HG03558 (cell line): ENCODE results near the gene C9.
"Not testable (repeated sequence)": the region's sequence is repeated elsewhere in the genome, so short reads cannot be mapped to it uniquely, and the experiment has no call there.

Source experiments
- ATAC-seq: cut with Tn5 transposase; IDR thresholded peaks from one replicate; pipeline ENCODE4 v1.9.1; 2021; ENCODE audit warnings: moderate number of reproducible peaks; ENCODE audit not compliant: unreplicated experiment; ENCODE audit errors: extremely low read depth

Gene C9

DNA sequence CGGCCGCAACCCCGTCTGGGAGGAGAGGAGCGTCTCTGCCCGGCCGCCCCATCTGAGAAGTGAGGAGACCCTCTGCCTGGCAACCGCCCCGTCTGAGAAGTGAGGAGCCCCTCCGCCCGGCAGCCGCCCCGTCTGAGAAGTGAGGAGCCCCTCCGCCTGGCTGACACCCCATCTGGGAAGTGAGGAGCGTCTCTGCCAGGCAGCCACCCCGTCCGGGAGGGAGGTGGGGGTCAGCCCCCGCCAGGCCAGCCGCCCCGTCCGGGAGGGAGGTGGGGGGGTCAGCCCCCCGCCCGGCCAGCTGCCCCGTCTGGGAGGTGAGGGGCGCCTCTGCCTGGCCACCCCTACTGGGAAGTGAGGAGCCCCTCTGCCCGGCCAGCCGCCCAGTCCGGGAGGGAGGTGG, 30.0 kb downstream of the C9 start:
- ATAC-seq, result not testable (repeated sequence)

DNA sequence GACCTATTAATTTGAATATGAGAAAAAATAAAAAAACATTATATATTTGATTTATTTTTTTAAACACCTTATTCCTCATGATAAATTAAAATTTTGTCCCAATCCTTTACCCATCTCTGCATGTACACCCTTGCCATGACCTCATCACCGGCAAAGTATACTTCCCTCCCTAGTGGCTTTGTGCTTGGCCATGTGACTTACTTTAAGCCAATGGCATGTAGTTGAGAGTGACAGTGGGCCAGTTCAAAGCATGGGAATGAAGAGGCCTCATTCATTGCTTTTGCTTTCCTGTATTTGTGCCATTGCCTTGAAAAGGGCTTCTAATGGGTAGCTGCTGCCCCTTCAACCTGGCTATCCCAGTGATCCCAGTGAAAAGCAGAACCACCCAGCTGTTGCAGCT, 31.2 kb downstream of the C9 start:
- ATAC-seq, result no peak

DNA sequence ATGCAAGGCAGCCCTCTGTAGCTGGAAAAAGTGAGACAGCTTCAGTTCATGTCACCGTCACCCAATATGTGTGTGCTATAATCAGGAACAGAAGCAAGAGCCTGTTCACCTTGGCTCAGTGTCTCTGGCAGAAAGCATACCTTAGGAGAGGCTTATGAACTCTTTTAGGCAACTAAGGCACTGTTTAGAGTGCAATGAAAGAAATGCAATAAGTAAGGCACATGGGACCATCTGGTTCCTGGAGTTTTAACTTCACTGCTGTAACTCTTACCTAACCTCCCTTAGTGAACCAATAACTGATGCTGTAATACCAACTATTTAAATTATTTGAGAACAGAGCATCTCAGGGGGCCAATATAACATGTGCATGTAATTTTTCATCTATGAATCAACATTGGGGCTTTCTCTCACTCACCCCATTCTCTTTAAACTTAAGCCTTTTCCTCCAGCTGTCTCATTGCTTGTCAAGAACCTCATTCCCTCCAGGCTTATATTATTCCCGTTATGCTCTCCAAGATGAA, 32.4 kb downstream of the C9 start:
- ATAC-seq, result no peak

DNA sequence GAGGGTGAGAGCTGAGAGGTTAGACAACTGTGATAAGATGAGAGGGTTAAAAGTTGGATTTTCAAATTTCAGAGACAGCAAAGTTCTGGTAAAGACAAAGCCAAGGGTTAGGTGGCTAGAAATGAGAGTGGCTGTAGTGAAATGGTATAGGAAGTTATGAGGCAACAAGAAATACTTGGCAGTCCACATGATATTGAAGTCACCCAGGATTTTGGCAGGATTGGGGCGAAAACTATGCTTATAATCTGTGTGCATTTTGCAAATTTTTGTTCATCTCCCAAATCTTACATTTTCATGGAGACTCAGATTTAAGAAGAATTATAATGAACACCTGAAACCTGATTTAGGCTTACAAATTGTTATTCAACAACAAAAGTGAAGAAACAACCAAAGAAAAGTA, 35.6 kb downstream of the C9 start:
- ATAC-seq, result no peak

DNA sequence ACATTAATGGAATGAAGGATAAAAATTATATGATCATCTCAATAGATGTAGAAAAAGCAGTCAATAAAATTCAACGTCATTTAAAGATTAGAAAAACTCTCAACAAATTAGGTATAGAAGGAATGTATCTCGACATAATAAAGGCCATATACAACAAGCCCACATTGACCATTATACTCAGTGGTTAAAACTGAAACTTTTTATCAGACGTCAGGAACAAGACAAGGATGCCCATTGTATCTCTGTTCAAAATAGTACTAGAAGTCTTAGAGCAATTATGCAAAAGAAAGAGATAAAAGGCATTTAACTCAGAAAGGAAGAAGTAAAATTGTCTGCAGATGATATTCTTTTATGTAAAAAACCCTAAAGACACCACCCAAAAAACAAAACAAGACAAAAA, 40.8 kb downstream of the C9 start:
- ATAC-seq, result no peak

DNA sequence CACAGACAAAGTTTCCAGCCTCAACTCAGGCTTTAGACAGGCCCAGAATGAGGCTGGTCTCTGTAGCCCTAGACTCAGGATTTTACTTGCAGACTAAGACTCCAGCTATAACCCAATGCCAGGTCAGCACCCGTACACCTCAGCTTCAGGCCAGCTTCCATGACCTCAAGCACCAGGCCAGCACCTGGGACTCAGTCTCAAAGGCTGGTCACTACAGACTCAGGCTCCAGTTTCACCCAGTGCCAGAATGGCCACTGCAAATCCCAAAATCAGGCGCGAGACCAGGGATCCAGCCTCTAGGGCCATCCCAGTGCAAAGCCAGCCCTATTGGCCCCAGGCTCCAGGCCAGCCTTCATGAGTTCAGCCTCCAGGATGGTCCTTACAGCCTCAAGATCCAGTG, 44.9 kb downstream of the C9 start:
- ATAC-seq, result no peak

DNA sequence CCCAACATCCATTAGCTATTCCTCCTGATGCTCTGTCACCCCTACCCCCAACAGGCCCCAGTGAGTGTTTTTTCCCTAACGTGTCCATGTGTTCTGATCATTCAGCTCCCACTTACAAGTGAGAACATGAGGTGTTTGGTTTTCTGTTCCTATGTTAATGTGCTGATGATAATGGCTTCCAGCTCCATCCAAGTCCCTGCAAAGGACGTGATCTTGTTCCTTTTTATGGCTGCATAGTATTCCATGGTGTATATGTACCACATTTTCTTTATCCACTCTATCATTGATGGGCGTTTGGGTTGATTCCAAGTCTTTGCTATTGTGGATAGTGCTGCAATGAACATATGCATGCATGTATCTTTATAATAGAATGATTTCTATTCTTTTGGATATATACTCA, 47.8 kb downstream of the C9 start:
- not testable (repeated sequence) for ATAC-seq

DNA sequence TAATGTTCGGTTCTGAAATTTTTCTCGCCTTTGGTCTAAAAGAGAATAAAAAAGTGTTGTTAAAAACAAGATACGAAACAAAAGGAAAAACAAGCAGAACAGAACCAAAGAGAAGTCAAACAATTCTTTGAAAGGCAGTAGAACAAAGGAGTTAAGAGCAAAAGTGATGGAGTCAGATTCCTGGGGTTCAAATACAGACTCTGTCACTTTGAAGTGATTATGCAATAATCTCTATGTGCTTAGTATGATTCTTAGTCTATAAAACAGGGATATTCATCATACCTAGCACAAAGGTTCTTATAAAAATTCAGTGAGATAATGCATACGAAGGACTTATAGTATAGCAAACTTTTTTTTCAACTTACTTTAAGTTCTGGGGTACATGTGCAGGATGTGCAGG, 48.3 kb downstream of the C9 start:
- no peak for ATAC-seq

DNA sequence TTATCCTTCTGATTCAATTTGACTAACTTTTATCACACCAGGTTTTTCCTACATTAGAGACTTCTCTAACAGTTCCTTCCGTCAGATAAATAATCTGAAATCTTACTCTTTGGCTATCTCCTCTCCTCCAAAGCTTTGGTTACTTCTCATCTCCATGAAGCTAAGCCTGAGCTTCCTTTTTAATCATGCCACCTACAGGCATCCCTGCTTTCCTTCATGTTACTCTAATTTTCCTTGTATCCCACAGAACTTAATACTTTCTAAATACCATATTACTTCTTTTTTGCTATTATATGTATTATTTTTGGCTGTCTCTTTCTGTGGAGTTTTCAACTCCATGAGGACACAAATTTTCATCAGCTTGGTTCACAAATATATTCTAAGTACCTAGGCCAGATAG, 49.7 kb downstream of the C9 start:
- ATAC-seq, result no peak

DNA sequence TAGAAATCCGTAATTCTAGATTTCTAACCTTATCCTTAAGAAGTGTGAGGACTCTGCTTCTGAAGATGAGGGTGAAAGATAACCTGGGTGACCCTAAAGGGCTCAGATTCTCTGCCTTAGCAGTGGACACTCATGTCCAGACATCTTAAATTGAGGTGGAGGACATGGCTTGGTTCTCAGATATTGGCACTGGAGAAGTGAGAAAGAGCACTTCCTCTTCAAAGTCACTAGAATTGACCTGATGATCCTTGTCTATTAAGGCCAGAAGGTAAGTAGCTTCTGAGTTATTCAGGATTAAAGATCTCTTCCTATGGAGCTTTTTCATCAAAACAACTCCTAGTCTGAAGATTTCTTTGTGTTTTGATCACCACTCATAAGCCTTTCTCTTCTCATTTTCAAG, 54.8 kb downstream of the C9 start:
- no peak for ATAC-seq

DNA sequence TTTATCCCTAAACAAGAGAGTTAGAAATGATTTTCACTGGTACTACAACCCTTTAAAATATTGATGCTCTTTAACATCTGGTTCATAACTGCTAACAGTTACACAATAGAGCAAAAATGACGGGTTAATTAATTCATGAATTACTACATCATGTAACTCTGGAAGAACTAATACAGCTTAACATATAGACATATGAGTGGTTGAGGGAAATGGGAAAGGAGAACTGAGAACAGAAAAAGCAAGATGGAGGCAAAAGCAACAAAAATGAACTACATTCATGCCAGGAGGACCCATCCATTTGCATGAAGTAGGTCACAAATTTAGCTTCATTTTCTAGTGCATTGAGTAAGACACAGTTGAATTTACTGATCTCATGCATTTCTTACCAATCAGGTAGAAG, 61.8 kb downstream of the C9 start:
- no peak for ATAC-seq

DNA sequence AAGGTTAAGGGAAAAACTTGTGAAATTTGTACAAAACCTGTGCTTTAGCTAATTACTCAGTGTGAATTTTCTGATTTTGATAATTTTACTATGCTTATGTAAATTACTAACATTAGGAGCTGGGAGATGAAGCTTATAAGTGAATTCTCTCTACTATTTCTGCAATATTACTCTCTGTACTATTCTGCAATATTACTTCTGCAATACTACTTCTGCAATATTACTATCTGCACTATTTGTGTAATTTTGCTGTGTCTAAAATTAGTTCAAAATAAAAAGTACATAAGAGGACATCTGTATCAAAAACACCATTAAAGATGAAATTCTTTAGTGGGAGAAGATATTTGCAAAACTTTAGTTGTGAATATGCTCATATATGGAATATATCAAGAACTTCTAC, 62.9 kb downstream of the C9 start:
- ATAC-seq, result no peak

DNA sequence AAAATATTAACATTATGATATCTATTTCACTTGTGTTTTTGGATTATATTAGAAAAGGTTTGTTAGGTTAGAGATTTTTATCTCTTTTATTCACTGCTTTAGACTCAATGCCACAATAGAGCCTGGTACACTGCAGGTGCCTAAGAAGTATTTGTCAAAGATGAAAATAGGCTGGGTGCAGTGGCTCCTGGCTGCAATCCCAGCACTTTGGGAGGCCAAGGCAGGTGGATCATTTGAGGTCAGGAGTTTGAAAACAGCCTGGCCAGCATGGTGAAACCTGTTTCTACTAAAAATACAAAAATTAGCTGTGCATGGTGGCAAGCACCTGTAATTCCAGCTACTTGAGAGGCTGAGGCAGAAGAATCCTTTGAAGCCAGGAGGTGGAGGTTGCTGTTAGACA, 64.3 kb downstream of the C9 start:
- ATAC-seq, result no peak

DNA sequence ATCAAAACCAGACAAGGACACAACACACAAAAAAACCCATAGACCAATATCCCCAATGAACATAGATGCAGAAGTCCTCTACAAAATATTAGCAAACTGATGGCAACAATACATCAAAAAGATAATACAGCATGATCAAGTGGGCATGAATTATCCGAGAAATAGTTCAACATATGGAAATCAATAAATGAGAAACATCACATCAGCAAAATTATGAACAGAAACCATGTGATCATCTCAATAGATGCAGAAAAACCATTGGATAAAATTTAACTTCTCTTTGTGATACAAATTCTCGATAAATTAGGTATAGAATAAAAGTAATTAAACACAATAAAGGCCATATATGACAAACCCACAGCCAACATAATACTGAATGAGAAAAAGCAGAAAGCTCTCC, 69.6 kb downstream of the C9 start:
- no peak for ATAC-seq

DNA sequence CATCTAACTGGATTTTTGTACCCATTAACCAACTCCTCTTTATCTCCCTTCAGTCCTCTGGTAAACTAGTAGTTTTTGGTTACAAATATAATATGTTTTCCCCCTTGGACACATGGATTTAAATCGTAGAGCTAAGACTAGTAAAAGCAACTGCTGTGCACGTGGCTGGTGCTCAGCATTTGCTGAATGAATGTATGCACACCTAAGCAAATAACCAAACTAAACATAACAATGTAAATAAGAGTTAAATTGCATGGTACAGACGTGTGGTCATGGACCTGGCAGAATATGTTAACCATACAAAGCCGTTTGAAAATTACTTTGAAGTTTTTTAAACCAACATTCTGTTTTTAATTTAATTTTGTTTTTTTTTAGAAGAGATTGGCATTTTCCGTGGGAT, 79.7 kb downstream of the C9 start:
- no peak for ATAC-seq

DNA sequence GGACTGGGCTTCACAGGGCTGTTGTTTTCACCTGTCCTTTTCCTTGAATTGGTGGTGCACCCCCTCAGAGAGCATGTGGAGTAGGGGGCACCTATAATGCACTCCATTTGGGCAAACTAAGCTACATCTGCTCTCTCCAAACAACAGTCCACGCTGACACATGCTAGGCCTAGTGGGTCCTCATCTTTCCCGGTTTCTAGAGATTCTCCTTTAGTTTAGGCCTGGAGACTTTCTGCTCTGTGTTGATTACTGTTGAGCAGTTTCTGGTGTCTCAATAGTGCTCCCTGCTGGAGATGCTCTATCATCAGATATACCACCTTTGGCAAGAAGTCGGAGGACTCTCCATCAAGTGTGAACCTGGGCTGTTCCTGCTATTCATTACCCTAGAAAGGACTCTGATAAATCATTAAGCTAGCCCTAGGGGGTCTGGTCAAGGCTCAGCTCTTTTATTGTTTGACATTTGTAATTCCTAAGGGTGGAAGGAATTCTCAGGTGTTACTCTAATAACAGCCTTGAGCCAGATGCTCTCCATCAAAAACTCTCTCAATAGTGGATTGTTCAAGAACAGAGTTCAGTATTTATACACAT, 81.0 kb downstream of the C9 start:
- no peak for ATAC-seq

DNA sequence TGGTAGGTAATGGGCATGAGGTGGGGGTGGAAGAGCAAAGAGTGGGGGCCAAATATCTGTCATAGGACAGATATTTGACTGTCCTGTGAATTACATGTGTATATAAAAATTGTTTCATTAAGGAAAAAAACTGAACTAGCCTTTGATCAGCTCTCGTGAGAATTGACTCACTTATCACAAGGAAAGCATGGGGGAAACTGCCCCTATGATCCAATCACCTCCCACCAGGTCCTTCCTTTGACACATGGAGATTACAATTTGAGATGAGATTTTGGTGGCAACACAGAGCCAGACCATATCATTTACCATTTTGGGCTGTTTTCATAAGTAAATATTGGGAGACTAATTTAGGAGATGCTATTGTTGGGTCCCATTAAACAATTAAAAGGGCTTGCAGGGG, 81.7 kb downstream of the C9 start:
- no peak for ATAC-seq

DNA sequence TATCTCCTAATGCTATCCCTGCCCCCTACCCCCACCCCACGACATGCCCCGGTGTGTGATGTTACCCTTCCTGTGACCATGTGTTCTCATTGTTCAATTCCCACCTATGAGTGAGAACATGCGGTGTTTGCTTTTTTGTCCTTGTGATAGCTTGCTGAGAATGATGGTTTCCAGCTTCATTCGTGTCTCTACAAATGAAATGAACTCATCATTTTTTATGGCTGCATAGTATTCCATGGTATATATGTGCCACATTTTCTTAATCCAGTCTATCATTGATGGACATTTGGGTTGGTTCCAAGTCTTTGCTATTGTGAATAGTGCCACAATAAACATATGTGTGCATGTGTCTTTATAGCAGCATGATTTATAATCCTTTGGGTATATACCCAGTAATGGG, 88.4 kb downstream of the C9 start:
- ATAC-seq, result not testable (repeated sequence)

DNA sequence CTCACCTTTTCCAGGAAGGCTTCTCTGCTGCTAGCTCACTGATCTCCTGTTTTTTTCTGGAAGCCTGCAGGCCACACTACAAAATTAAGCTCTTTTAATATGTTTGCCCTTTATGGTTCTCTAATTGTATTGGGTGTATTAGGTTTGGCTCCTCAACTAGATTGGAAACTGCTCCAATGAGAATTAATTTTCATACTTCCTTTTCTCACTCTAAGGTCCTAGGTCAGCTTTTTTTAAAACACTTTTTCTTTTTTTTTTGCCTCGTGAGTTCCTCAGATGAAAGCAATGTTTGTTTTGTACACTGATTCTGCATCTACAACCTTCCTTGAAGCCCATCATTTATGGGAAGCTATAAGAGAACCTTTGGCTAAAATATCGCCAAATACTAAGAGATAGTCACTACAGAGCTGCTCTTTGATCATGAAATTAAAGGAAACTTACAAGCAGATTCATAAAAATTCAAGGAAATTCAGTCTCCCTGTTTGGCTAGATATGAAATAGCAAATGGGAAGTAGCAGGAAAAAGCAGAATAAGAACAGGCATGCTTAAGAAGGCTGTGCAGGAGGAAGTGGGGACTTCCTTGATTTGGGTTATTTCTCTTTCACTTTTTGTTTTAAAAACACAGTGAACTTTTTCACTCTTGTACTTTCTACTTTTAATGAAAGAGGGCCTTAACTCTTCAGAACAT, 89.8 kb downstream of the C9 start:
- peak; percentile 72 for ATAC-seq

DNA sequence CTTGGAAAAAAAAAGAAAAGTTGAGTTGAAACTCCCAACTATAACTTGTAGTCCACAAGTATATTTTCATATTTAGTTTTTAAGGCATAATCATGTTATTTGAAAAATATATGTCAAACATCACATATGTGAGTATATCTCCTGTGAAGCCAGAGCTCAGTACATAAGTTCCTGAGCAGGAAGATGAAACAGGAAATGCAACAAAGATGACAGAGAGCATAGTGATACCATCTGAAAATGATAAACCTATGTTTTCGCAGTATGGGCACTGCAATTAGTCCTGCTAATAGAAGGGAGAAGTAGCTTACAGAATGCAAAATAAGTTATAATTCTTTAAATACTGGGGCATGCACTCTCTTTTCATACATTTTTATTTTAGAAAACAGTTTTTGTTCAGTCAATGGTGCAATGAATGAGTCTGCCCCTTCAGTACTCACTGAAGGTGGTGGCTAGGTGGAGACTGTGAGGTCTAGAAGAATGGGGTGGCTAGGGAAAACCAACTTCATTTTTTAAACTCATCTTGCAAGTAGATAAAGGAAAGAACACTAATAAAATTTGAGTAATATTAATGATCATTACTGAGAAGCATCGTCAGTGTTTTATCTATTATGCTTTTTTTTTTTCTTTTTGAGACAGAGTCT, 90.9 kb downstream of the C9 start:
- ATAC-seq, result no peak

DNA sequence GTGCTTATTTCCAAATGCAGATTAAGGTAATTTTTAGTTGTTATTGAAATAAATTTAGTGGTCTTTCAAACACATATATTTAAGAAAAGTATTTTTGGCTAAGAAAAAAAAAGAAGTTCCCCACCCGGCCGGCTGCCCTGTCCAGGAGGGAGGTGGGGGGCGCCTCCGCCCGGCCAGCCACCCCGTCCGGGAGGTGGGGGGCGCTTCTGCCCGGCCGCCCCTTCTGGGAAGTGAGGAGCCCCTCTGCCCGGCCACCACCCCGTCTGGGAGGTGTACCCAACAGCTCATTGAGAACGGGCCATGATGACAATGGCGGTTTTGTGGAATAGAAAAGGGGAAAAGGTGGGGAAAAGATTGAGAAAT, 91.4 kb downstream of the C9 start:
- ATAC-seq, result not testable (repeated sequence)
